ENCODE results near the gene HBB. TPM values are rescaled to one million over a fixed set of nuclear protein-coding genes. Genes with fewer than 3 reads are reported as not detected.

HBB gene
- total and polyA plus RNA-seq, 2 donors (not counting 3 experiments of a cell fraction or from before 2014, with no cell fraction given), result not detected

GRCh38 chr11:5235364-5236095 lies 8.7 kb upstream of the HBB start:
- Histone ChIP-seq H3K27ac (ENCODE audit: insufficient read depth, low read depth, low read length) (no peak overlapping the region), H3K4me3 (replicated peaks in 1 of 3; ENCODE audit: insufficient read depth in 1 of 3, low read depth in 1 of 3, low read length in 3 of 3) (no peak overlapping the region), H3K9me3 (replicated peaks; ENCODE audit: control insufficient read depth, insufficient read depth, low read length) (no peaks in the 10 kb centered on the region), H2AFZ (ENCODE audit: low read depth, low read length) (no peak overlapping the region), H3K4me2 (ENCODE audit: insufficient read depth, low read length) (no peak overlapping the region), H3K79me2 (ENCODE audit: control insufficient read depth, insufficient read depth, low read length) (no peaks in the 10 kb centered on the region), H3K36me3 (ENCODE audit: control insufficient read depth in 2 of 2, extremely low read depth in 1 of 2, insufficient read depth in 2 of 2, low read length in 2 of 2) (no peaks in the 10 kb centered on the region), H3K27me3 (ENCODE audit: control insufficient read depth in 2 of 2, insufficient read depth in 2 of 2, low read length in 2 of 2) (no peaks in the 10 kb centered on the region), H3K9me1 (replicated peaks; ENCODE audit: control insufficient read depth, extremely low read depth, insufficient read depth, low read length) (no peaks in the 10 kb centered on the region), H3K9ac (replicated peaks; ENCODE audit: extremely low read depth, insufficient read depth, low read length) (no peak overlapping the region), H3K4me1 (ENCODE audit: control insufficient read depth, extremely low read depth, insufficient read depth, low read length) (no peaks in the 10 kb centered on the region), H4K20me1 (replicated peaks; ENCODE audit: control insufficient read depth, extremely low read depth, insufficient read depth, low read length) (no peaks in the 10 kb centered on the region)
- dilution Hi-C loops (cut with MboI; ENCODE audit: extremely low pct_ligation_motif_present, low sequenced_read_pairs), result no loop called here
- DNase-seq (ENCODE audit: low read depth, low spot score) (no peak), FAIRE-seq (no peak)
- TF ChIP-seq GATA2 (IDR thresholded peaks at IDR 0.05; ENCODE audit: insufficient read depth, insufficient read length, low read depth, low read length) (no peak), MYC (IDR thresholded peaks at IDR 0.05; ENCODE audit: low read depth, low read length) (no peak), EZH2 (IDR thresholded peaks at IDR 0.05; ENCODE audit: borderline replicate concordance, low read depth, low read length, severe bottlenecking) (no peak), CTCF (IDR thresholded peaks at IDR 0.05; ENCODE audit: extremely low read depth in 1 of 2, insufficient read depth in 1 of 2, low read depth in 1 of 2, low read length in 2 of 2) (no peak), MAX (IDR thresholded peaks at IDR 0.05; ENCODE audit: insufficient read depth, insufficient read length) (no peak), FOS (IDR thresholded peaks at IDR 0.05; ENCODE audit: borderline replicate concordance, insufficient read depth, low read length) (no peak), POLR2AphosphoS5 (IDR thresholded peaks at IDR 0.05; ENCODE audit: insufficient read depth, low read depth, low read length) (no peak), JUN (IDR thresholded peaks at IDR 0.05; ENCODE audit: borderline replicate concordance, insufficient read depth, insufficient read length, low read depth) (no peak), POLR2A (IDR thresholded peaks at IDR 0.05; ENCODE audit: low read depth, low read length) (no peak)
- no TSS peak for BruUV-seq (replicated peaks)
- intact Hi-C loops (cut with micrococcal nuclease), result no loop called here
- POLR2A ChIA-PET, result no interaction called here
- CTCF ChIA-PET, result no interaction called here
